Adrenal gland (tissue), 5 donors: ENCODE results near the gene TMEM108.

Experiments used
- POLR2A ChIP-seq, 2 donors: fragments of 450-650 bp; IDR thresholded peaks; one replicate each; pipeline ENCODE4 v1.6.1; 2017; ENCODE audit warnings: antibody characterized with exemption in 2 of 2, mild to moderate bottlenecking in 2 of 2, moderate library complexity in 1 of 2
- TF ChIP-seq, protein P1 (sequence below), 6 experiments: fragments of 450-650 bp in 4 of 6; fragments of 200-600 bp in 2 of 6; sonication (generic) in 1 of 6; IDR thresholded peaks; 1 replicate in 5 of 6; 2 replicates in 1 of 6; pipeline versions ENCODE4 v1.5.1 to v1.8.0; 2016 to 2021; ENCODE audit warnings: antibody characterized with exemption in 6 of 6, mild to moderate bottlenecking in 2 of 6, moderate library complexity in 1 of 6
- donor health status: DM: no; HTN: no; CAD: no.

DNA sequence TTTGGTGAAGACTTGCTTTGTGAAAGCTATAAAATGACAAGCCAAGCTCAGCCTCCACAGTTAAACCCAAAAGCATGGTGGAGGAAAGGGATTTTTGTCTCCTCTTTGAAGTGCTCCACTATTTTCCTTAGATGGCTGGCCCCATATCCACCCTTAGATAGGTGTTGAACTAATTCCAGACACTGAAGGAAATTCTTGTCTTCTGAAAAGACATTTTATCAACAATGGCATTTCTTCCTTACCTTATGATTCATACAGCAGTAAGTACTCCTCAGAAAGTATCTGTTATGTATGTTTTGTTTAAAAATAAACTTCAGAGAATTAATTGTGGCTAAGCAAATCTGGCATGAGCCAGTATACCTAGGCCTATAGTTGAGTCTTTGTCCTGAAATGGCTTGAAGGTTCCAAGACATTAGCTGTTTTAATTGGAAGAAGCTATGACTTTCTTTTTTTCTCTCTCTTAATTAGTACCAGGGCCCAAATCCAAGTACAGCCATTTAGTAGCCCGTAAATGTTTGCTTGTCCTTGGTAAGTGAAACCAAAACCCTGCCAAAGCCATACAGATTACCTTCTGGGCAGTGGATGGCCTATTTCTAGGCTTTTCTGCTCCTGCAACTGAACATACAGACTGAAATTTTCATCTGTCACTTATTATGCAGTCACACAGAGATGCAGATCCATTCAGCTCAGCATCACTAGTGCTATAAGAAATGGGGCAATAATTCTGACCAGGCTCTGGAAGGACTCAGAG is 356.5 kb downstream of the TMEM108 start:
- TF ChIP-seq, protein P1, sequence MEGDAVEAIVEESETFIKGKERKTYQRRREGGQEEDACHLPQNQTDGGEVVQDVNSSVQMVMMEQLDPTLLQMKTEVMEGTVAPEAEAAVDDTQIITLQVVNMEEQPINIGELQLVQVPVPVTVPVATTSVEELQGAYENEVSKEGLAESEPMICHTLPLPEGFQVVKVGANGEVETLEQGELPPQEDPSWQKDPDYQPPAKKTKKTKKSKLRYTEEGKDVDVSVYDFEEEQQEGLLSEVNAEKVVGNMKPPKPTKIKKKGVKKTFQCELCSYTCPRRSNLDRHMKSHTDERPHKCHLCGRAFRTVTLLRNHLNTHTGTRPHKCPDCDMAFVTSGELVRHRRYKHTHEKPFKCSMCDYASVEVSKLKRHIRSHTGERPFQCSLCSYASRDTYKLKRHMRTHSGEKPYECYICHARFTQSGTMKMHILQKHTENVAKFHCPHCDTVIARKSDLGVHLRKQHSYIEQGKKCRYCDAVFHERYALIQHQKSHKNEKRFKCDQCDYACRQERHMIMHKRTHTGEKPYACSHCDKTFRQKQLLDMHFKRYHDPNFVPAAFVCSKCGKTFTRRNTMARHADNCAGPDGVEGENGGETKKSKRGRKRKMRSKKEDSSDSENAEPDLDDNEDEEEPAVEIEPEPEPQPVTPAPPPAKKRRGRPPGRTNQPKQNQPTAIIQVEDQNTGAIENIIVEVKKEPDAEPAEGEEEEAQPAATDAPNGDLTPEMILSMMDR (IDR thresholded peaks at IDR 0.05), result no peak
- no peak for TF ChIP-seq POLR2A (IDR thresholded peaks at IDR 0.05)
